Astrocyte (in vitro differentiated cells and primary cell): Measurements from ENCODE around the gene SENP8. TPM values are rescaled to one million over a fixed set of nuclear protein-coding genes. Genes with fewer than 3 reads are reported as not detected.

Source experiments
- DNase-seq: peaks from one replicate; pipeline ENCODE4 v3.0.0-alpha.2; 2010; ENCODE audit warnings: low read depth
- FAIRE-seq: peaks from 2 replicates; lab custom pipeline; 2011; peaks lifted over from hg19 to GRCh38; lab: Jason Lieb, UNC
- H2AFZ ChIP-seq: 2 replicates; pipeline ENCODE4 v1.6.0; 2012; ENCODE audit warnings: low read depth, low read length, inconsistent platforms
- H3K27ac ChIP-seq: 2 replicates; pipeline ENCODE4 v1.5.1; 2011; ENCODE audit warnings: low read depth, low read length, inconsistent platforms
- H3K27me3 ChIP-seq: 2 replicates; pipeline ENCODE4 v1.6.0; 2011; ENCODE audit warnings: low read length, inconsistent platforms; ENCODE audit not compliant: insufficient read depth
- H3K36me3 ChIP-seq: 2 replicates; pipeline ENCODE4 v1.5.1; 2011; ENCODE audit warnings: low read length, inconsistent platforms; ENCODE audit not compliant: insufficient read depth
- H3K4me1 ChIP-seq: 2 replicates; pipeline ENCODE4 v1.5.1; 2011; ENCODE audit warnings: low read length, inconsistent platforms; ENCODE audit not compliant: insufficient read depth
- H3K4me2 ChIP-seq: 2 replicates; pipeline ENCODE4 v1.6.0; 2012; ENCODE audit warnings: low read length, inconsistent platforms
- H3K4me3 ChIP-seq: 2 replicates; pipeline ENCODE4 v1.5.1; 2011; ENCODE audit warnings: low read depth, mild to moderate bottlenecking, low read length, inconsistent platforms; ENCODE audit not compliant: insufficient read depth
- H3K79me2 ChIP-seq: 2 replicates; pipeline ENCODE4 v1.6.0; 2012; ENCODE audit warnings: mild to moderate bottlenecking, low read length, inconsistent platforms; ENCODE audit not compliant: insufficient read depth
- H3K9ac ChIP-seq: 2 replicates; pipeline ENCODE4 v1.6.0; 2012; ENCODE audit warnings: mild to moderate bottlenecking, low read length, inconsistent platforms
- H3K9me3 ChIP-seq: 2 replicates; pipeline ENCODE4 v1.5.1; 2012; ENCODE audit warnings: low read depth, mild to moderate bottlenecking, low read length, inconsistent platforms; ENCODE audit not compliant: insufficient read depth
- H4K20me1 ChIP-seq: 2 replicates; pipeline ENCODE4 v1.6.0; 2012; ENCODE audit warnings: low read length, inconsistent platforms; ENCODE audit not compliant: insufficient read depth
- H3K27ac Mint-ChIP-seq: one replicate; pipeline ENCODE4 v1.8.0; 2021; ENCODE audit warnings: mild to moderate bottlenecking, mixed read lengths; ENCODE audit not compliant: unreplicated experiment
- H3K27me3 Mint-ChIP-seq: one replicate; pipeline ENCODE4 v1.8.0; 2021; ENCODE audit warnings: low read depth, mixed read lengths; ENCODE audit not compliant: unreplicated experiment
- H3K36me3 Mint-ChIP-seq: one replicate; pipeline ENCODE4 v1.8.0; 2021; ENCODE audit warnings: low read depth, mixed read lengths; ENCODE audit not compliant: unreplicated experiment
- H3K4me1 Mint-ChIP-seq: one replicate; pipeline ENCODE4 v1.8.0; 2021; ENCODE audit warnings: low read depth, mixed read lengths; ENCODE audit not compliant: unreplicated experiment
- H3K4me3 Mint-ChIP-seq: one replicate; pipeline ENCODE4 v1.8.0; 2021; ENCODE audit warnings: mild to moderate bottlenecking, moderate library complexity, mixed read lengths; ENCODE audit not compliant: unreplicated experiment
- H3K9me3 Mint-ChIP-seq: one replicate; pipeline ENCODE4 v1.8.0; 2021; ENCODE audit warnings: mild to moderate bottlenecking, mixed read lengths; ENCODE audit not compliant: unreplicated experiment
- EZH2 ChIP-seq: IDR thresholded peaks from 2 replicates; pipeline ENCODE4 v1.6.1; 2012; ENCODE audit warnings: mild to moderate bottlenecking, low read length, inconsistent platforms; ENCODE audit not compliant: insufficient read depth
- total RNA-seq: library from RNA; stranded (reverse); gene quantifications from 2 replicates; pipeline ENCODE4 v1.2.1, GENCODE V29; 2021
- TF ChIP-seq, protein P1 (sequence below): IDR thresholded peaks from 2 replicates; pipeline ENCODE4 v1.5.1; 2011; ENCODE audit warnings: low read depth, mild to moderate bottlenecking, inconsistent platforms, low read length, moderate library complexity; ENCODE audit not compliant: insufficient read depth

SENP8 gene
- total RNA-seq, 1 donor from 2014 or later: 2.9 TPM

DNA sequence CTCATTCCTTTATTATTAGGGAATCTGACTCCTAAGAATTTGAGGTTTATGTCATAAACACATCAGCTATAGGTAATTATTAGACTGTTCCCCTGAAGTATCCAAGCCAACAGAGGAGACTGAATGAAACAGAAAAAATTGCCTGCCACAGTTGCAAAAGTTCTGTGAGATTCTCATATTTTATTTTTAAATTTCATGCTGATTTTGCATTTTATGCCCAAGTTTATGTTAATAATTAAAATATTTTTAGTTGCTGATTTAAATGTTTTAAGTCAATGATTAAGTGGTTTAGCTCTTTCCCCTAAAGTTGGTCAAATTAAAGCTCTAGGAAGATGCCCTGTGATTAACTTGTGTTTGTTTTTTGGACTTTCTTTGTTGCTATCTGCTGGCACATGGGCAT, 10.2 kb downstream of the SENP8 start:
- Histone ChIP-seq H3K4me2 (no peak overlapping the region), H3K79me2 (no peaks in the 10 kb centered on the region), H3K36me3 (no peaks in the 10 kb centered on the region), H4K20me1 (no peaks in the 10 kb centered on the region), H3K9me3 (no peaks in the 10 kb centered on the region), H2AFZ (no peak overlapping the region), H3K4me3 (no peak overlapping the region), H3K27me3 (no peaks in the 10 kb centered on the region), H3K9ac (no peak overlapping the region), H3K27ac (no peak overlapping the region), H3K4me1 (no peaks in the 10 kb centered on the region)
- Mint-ChIP-seq H3K27me3 (no peaks in the 10 kb centered on the region), H3K36me3 (no peaks in the 10 kb centered on the region), H3K4me3 (no peak overlapping the region), H3K9me3 (no peaks in the 10 kb centered on the region), H3K4me1 (no peaks in the 10 kb centered on the region), H3K27ac (no peak overlapping the region)
- DNase-seq: no peak
- no peak for FAIRE-seq
- TF ChIP-seq, protein P1, sequence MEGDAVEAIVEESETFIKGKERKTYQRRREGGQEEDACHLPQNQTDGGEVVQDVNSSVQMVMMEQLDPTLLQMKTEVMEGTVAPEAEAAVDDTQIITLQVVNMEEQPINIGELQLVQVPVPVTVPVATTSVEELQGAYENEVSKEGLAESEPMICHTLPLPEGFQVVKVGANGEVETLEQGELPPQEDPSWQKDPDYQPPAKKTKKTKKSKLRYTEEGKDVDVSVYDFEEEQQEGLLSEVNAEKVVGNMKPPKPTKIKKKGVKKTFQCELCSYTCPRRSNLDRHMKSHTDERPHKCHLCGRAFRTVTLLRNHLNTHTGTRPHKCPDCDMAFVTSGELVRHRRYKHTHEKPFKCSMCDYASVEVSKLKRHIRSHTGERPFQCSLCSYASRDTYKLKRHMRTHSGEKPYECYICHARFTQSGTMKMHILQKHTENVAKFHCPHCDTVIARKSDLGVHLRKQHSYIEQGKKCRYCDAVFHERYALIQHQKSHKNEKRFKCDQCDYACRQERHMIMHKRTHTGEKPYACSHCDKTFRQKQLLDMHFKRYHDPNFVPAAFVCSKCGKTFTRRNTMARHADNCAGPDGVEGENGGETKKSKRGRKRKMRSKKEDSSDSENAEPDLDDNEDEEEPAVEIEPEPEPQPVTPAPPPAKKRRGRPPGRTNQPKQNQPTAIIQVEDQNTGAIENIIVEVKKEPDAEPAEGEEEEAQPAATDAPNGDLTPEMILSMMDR: no peak
- TF ChIP-seq EZH2: no peak

DNA sequence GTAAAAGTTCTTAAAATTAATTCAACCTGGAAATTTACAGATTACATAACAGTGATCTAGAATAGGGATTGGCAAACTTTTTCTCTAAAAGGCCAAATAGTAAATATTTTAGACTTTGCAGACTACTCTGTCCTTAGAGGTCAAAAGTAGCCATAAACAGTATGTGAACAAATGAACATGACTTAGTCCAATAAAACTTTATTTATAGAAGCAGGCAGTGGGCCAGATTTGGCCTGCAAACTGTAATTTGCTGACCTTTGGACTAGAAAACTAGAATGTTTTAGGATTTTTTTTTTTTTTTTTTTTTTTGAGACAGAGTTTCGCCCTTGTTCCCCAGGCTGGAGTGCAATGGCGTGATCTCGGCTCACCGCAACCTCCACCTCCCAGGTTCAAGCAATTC, 12.1 kb downstream of the SENP8 start:
- Histone ChIP-seq H3K79me2 (no peaks in the 10 kb centered on the region), H3K27me3 (no peaks in the 10 kb centered on the region), H3K9me3 (no peaks in the 10 kb centered on the region), H3K4me2 (no peak overlapping the region), H3K36me3 (no peaks in the 10 kb centered on the region), H4K20me1 (no peaks in the 10 kb centered on the region), H3K9ac (no peak overlapping the region), H3K4me1 (no peaks in the 10 kb centered on the region), H3K4me3 (no peak overlapping the region), H3K27ac (no peak overlapping the region), H2AFZ (no peak overlapping the region)
- Mint-ChIP-seq H3K4me1 (no peaks in the 10 kb centered on the region), H3K27me3 (no peaks in the 10 kb centered on the region), H3K9me3 (no peaks in the 10 kb centered on the region), H3K36me3 (no peaks in the 10 kb centered on the region), H3K4me3 (no peak overlapping the region), H3K27ac (no peak overlapping the region)
- DNase-seq (no peak), FAIRE-seq (no peak)
- TF ChIP-seq EZH2: no peak
- TF ChIP-seq, protein P1: no peak

DNA sequence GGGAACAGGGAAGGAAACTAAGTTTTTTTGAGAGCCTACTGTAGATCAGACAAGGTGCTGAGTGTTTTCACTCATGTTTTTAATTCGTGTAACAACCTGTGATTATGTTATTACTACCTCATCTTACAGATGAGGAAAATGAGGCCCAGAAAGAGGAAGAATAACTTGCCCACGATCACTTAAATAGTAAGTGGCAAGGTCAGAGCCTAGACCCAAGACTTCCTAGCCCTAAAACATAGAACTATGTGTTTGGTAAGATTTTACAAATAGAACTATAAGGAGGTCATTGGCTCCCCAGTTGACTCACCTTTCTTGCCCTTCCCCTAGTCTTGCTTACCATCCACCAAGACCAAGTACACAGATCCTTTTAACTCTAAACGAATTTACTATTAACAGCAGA, 13.7 kb downstream of the SENP8 start:
- Mint-ChIP-seq H3K27me3 (no peaks in the 10 kb centered on the region), H3K9me3 (no peaks in the 10 kb centered on the region), H3K27ac (no peak overlapping the region), H3K4me1 (no peaks in the 10 kb centered on the region), H3K36me3 (no peaks in the 10 kb centered on the region), H3K4me3 (no peak overlapping the region)
- Histone ChIP-seq H3K4me2 (no peak overlapping the region), H3K4me3 (no peak overlapping the region), H3K79me2 (no peaks in the 10 kb centered on the region), H3K9ac (no peak overlapping the region), H2AFZ (no peak overlapping the region), H4K20me1 (no peaks in the 10 kb centered on the region), H3K27me3 (no peaks in the 10 kb centered on the region), H3K27ac (no peak overlapping the region), H3K36me3 (no peaks in the 10 kb centered on the region), H3K9me3 (no peaks in the 10 kb centered on the region), H3K4me1 (no peaks in the 10 kb centered on the region)
- FAIRE-seq: no peak
- DNase-seq: no peak
- TF ChIP-seq, protein P1: no peak
- no peak for TF ChIP-seq EZH2
